ENCODE measurements around the gene ARHGEF1.

Gene ARHGEF1

DNA sequence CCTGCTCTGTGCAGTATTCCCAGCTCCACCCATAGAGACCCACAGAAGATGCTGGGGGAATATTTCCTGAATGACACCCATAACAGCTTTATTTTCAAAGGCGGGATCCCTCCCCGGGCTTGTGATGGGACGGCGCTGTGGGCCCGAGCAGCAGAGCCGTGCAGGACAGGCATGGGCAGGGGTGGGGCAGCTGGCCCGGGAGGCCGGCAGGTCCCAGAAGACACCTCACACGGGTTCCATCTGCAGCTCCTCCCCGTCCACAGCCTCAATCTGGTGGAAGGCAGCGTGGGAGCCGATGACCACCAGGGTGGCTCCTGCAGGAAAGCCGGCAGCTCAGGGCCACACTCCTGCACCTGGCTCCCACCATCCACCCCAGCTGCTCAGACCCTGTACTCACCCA, 73.6 kb downstream of the ARHGEF1 start:
- no peak for DNase-seq

Data from right kidney (tissue), 1 donor.